Measurements from ENCODE around the gene ZNF154. TPM values are rescaled to one million over a fixed set of nuclear protein-coding genes. Genes with fewer than 3 reads are reported as not detected.

The ZNF154 gene
- total RNA-seq, 4 donors from 2014 or later = 1.4 to 4.4 (median 2.8) TPM

- ATAC-seq (ENCODE audit: low FRiP score) (no peak), DNase-seq (ENCODE audit: low spot score) (no peak)
- no peak for TF ChIP-seq CTCF (IDR thresholded peaks at IDR 0.05)
Observed at GRCh38 chr19:57706346-57706745, 2.7 kb downstream of the ZNF154 start.

GRCh38 chr19:57701625-57702024 is 7.4 kb downstream of the ZNF154 start:
- no peak for TF ChIP-seq CTCF (IDR thresholded peaks at IDR 0.05)

GRCh38 chr19:57689750-57690149 is 19.3 kb downstream of the ZNF154 start:
- TF ChIP-seq CTCF (IDR thresholded peaks at IDR 0.05) = no peak
- DNase-seq (ENCODE audit: low spot score) (no peak), ATAC-seq (ENCODE audit: low FRiP score) (no peak)

More at GRCh38 chr19:57701625-57702024, 7.4 kb downstream of the ZNF154 start:
- ATAC-seq (ENCODE audit: low FRiP score) = no peak
- DNase-seq (ENCODE audit: low spot score) = no peak

GRCh38 chr19:57688011-57688763 is 20.8 kb downstream of the ZNF154 start:
- DNase-seq (ENCODE audit: low spot score) (no peak), ATAC-seq (ENCODE audit: low FRiP score) (no peak)
- TF ChIP-seq CTCF (IDR thresholded peaks at IDR 0.05) = no peak

- ATAC-seq (ENCODE audit: low FRiP score) (no peak), DNase-seq (ENCODE audit: low spot score) (no peak)
- no peak for TF ChIP-seq CTCF (IDR thresholded peaks at IDR 0.05)
Observed at GRCh38 chr19:57687363-57688010, 21.5 kb downstream of the ZNF154 start.

GRCh38 chr19:57686727-57687126 is 22.3 kb downstream of the ZNF154 start:
- TF ChIP-seq CTCF (IDR thresholded peaks at IDR 0.05) = no peak
- DNase-seq (ENCODE audit: low spot score) = no peak
- no peak for ATAC-seq (ENCODE audit: low FRiP score)
